NCI-H2171 (cell line): ENCODE results near the gene DGUOK.

Experiments
- DNase-seq: peaks from one replicate; lab custom pipeline; 2025; lab: John Stamatoyannopoulos, UW

The DGUOK gene

DNA sequence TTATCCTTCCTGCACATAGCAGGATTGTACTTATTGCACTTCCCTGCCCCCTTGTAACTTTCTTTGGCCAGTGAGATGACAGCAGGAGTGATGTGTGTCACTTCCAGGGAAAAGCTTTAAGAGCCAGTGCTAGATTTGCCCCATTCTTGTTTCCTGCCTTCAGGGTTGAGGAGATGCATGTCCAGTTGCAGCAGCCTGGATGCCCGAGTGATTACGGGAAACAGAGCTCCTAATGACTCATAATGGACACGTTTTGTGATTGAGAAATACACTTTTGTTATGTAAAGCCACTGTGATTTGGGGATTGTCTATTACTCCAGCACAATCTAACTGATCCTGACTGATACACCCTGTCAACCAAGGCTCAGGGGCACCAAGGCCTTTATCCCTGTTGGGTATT lies 53.0 kb downstream of the DGUOK start:
- no peak for DNase-seq

- no peak for DNase-seq
These were observed 53.9 kb downstream of the DGUOK start for GRCh38 chr2:73980566-73980965.

DNA sequence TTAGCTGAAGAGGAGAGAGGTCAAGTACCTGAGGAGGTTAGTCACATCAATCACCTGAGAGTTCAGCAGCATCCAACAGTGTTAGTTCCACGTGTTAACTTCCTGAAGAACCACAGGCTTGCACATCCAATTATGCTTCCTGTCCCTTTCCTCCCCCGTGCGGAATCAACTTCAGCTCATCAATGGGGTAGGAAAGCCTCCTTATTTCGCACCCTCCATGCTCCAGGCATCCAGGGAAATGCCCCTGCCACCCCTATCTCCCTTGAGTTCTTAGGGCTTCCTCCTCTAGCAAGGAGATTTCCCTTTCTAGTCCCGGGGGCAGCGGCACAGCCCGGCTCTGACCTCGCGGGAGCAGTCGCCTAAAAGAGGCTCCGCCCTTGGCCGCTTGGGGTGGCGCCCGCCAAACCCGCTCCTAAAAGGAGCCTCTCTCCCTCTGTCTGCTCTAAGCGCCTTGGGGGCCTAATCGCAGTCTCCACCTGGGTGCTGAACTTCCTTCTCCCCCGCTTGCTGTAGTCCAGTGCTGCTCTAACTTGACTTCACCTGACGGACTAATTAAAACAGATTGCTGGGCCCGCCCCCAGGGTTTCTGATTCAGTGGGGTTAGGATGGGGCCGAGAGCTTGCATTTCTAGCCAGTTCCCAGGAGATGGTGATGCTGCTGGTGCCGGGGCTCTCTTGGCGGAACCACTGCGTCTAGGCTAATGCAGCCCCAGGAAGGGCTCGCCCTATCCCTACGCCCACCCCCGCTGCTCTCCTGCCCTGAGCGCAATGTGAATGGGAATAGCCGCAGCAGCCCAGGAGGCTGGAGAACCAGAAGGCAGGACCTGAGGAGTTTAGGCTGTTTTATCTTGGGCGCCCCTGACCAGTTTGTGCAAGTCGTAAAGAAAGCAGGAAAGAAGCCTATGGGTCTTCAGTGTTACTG lies 54.7 kb downstream of the DGUOK start:
- peak; percentile 57 for DNase-seq

GRCh38 chr2:73982140-73982617 lies 55.5 kb downstream of the DGUOK start:
- DNase-seq: peak; percentile 86

GRCh38 chr2:73983322-73984202 lies 56.9 kb downstream of the DGUOK start:
- no peak for DNase-seq

GRCh38 chr2:73984203-73984921 lies 57.7 kb downstream of the DGUOK start, which contains the start of gene TET3:
TET3 (plus strand) TSS chr2:73984910; CDS start chr2:73986404, 1,494 bp downstream.
- DNase-seq: peak; percentile 38

DNA sequence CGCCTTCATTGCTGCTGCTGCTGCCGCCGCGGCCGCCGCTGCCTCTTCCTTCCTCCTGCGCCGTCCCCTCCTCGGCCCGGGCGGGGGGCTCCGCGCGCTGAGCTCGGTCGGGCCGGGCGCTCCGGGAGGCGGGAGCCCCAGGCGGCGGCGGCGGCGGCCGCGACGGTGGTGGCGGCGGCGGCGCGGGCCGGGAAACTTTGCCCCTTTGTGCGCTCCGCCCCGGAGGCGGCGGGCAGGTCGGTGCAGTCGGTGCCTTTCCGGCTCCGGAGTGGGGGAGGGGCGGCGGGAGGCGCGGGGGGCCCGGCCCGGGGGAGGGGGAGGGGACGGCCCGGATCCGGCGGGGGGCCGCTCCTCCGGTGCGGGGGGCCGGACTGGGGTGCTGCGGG lies 58.2 kb downstream of the DGUOK start:
- peak; percentile 36 for DNase-seq

- DNase-seq: no peak
These were observed 58.8 kb downstream of the DGUOK start for GRCh38 chr2:73985308-73986084.

- DNase-seq: no peak
These were observed 59.5 kb downstream of the DGUOK start for GRCh38 chr2:73986085-73986681.

DNA sequence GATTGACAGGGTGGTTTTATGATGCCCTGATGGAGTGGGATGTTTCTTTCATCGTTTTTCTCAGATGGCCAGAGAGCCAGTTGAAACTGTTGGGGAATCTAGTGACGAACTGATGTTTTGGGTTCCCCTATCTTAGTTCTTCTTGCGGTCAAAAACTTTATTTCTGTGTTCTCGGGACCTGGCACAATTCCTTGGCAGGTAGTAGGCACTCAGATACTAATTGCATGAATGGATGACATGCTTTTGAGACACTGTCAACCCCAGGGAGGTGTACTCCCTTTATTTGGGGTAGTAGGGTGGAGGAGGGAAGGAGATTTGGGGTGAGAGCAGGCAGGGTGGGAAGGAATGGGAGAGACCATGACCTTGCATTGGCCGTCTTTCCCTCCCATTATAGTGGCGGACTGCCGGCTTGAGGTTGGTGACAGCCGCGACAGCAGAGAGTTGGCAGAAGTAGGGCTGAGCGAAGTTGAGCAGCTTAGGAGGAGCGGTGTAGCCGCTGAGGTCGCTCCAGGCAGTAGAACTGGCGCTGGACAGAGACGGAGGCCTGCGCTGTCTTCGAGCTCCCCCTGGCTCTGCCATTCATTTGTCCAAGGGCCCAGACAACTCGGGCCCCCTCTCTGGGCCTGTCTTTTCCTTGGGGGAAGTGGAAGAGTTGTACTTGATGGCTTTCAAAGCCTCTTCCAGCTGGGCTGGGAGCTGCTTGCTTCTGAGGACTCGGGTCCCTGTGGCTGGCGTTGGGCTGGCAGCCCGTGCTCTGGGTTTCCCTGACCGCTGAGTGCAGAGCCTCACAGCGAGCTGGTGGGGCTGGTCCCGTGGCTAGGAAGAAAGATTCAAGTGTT lies 60.6 kb downstream of the DGUOK start:
- no peak for DNase-seq

DNA sequence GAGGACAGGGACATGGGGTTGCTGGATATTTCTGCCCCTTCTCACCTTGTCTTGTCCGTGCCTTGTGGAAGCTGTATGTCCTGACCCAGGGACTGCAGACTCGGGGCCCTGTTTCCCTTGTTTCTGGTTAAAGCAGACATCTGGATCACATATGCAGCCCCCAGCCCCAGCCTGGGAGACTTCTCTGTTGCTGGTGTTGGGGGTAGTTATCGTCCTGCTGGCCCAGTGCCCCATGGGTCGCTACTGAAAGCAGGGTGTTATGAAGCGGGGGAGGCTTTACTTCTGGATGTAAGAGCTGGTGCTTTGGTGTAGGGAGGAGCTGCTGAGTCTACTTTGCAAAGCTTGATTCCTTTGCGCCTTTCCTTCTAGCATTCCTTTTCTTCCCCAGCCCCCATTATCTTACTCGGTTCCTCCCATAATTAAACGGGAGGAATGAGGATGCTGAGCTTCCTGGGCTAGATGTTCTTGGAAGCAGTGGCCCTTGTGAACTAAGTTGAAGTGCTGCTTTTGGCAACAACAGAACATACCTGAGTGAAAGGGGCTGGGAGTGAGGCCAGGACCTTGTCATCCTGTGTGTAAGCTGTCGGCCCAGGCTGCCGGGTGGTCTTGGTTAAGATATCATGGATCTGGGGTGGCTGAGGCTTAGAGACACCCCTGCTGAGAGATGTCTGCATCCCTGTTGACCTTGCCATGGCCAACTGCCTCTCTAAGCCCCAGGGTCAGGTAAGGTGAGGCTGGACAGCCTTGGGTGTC lies 61.4 kb downstream of the DGUOK start:
- no peak for DNase-seq

GRCh38 chr2:73989972-73990371 lies 63.3 kb downstream of the DGUOK start:
- no peak for DNase-seq

- DNase-seq: no peak
These were observed 63.9 kb downstream of the DGUOK start for GRCh38 chr2:73990531-73990930.

DNA sequence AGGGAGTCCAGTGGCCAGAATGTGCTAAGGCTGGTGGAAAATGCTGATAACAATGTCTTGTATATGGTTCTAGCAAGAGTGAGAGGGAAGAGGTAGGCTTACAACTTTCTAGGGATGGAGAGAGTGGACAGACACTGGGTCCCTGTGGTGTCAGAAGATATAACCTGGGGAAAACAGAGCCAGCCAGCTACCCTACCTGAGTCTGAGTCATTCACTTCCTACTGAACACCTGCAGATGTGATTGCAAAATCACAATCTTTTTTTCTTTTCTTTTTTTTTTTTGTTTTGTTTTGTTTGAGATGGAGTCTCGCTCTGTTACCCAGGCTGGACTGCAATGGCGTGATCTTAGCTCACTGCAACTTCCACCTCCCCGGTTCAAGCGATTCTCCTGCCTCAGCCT lies 65.4 kb downstream of the DGUOK start:
- DNase-seq: no peak

DNA sequence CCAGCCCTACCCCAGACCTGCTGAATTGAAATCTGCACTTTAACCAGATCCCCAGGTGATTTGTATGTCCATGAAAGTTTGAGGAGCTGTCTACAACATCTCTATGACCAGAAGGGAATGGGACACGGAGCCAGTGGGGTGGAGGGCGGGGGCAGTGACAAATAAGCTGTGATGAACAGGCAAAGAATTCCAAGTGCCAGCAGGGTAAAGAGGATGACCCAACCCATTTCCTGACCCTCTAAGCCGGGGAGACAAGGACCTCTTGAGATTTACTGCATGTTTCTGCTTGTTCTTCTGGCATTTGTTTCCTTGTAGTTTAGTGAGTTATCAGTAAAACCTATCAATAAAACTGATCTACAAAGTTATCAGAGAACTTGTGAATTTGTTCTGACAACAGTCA lies 66.7 kb downstream of the DGUOK start:
- no peak for DNase-seq

- no peak for DNase-seq
These were observed 67.1 kb downstream of the DGUOK start for GRCh38 chr2:73993778-73994177.

DNA sequence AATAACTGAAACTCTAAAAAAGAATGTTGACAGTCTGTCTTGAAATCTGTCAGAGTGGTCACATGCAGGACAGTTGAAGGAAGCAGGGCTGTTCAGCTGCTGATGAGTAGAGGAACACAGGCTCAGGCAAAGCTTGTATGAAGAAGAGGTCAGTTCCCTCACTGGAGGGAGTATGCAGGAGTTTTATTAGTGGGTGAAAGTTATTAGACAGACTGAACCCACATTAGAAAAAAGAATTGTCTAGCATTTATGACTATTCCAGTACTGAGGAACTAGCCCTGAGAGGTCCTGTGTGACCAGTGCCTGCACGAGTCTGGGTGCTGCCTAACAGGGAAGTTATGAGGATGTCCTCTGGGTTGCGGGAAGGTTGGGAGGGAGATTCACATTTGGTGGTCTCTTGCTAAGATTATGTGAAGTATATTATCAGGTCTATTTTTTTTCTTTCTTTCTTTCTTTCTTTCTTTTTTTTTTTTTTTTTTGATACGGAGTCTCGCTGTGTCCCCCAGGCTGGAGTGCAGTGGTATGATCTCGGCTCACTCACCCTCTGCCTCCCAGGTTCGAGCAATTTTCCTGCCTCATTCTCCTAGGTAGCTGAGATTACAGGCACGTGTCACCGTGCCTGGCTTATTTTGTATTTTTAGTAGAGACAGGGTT lies 67.6 kb downstream of the DGUOK start:
- DNase-seq: no peak

DNA sequence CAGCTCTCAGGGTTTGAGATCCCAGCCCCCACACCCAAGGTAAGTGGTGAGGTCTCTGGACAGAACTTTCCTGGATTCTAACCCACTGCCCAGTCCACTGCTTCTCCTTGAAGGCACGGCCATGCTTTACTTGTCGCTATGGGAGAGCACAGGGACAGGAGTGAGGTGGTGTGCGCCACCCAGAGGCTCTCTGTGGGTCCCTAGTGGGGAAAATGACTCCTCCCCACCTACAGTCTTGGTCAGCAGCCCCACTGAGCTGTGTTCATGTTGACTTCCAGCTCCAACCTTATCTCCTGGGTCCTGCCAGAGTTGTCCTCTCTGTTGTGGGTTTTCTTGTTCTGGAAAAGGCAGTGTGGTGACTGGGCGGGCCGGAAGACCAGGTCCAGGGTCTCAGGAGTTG lies 69.1 kb downstream of the DGUOK start:
- DNase-seq: no peak

DNA sequence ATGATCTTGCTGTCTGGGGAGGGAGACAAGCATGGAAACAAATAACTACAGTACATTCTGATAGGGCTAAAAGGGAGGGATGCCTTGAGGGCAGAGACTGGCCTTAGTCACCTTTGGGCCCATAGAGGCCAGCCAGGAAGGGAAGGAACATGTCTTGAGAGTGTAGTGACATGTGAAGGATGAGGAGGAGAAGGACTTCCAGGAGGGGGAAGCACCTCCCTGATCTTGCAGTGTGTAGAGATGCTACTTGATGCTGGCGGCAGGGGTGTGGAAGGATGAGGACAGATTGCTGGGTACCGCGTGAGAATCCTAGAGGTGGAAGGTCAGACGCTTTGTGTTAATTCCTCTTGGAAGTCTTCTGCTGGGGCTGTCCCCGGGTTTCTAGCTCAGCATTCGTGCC lies 71.1 kb downstream of the DGUOK start:
- no peak for DNase-seq
